Fibroblast of skin of back (primary cell): ENCODE results near the gene CNTNAP2.

Source experiments
- DNase-seq: peaks from one replicate; pipeline ENCODE4 v3.0.0-alpha.2; 2013

CNTNAP2 gene

DNA sequence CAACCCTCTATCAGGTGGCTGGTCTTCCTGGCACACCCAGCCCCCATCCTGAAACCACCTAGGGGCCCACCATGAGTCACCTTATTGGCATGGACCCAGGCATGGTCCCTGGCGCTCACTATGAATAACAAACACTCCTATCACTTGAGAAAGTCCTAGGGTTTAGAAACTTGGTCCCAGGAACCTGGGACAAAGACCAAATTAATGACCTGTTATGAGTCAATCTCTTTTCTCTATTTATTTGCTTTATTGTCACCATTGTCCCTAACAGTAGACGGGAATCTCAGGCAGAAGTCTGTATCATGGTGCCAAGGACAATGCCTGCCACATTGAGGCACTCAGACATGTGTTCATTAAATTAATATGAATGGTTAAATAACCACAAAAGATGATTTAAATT, 1874.3 kb downstream of the CNTNAP2 start:
- no peak for DNase-seq

- DNase-seq = no peak
Measured at GRCh38 chr7:147992698-147993097, 1876.1 kb downstream of the CNTNAP2 start.

- no peak for DNase-seq
Measured at GRCh38 chr7:147997636-147998035, 1881.0 kb downstream of the CNTNAP2 start.

GRCh38 chr7:147999962-148000361, 1883.4 kb downstream of the CNTNAP2 start:
- DNase-seq = no peak

- no peak for DNase-seq
Measured at GRCh38 chr7:148011753-148012152, 1895.2 kb downstream of the CNTNAP2 start.

DNA sequence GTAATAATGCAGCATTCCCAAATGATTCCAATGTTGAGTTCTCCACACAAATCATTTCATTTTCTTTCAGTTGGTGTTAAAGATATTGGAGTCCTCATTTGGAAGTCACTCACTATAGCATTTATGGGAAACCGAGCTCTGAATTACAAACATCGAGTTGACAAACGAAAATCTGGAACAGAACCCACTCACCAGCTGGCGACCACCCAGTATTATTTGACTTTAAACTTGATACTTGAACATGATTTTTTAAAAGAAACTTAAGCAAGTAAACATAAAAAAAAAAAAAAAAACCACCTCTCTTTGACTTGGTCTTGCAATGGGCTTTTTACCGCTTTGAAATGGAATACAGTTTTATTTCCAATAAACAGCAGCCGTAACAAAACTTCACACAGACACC, 1897.4 kb downstream of the CNTNAP2 start:
- DNase-seq = no peak

- DNase-seq = no peak
Measured at GRCh38 chr7:148014541-148014940, 1897.9 kb downstream of the CNTNAP2 start.

GRCh38 chr7:148017126-148017525, 1900.5 kb downstream of the CNTNAP2 start:
- DNase-seq = no peak

DNA sequence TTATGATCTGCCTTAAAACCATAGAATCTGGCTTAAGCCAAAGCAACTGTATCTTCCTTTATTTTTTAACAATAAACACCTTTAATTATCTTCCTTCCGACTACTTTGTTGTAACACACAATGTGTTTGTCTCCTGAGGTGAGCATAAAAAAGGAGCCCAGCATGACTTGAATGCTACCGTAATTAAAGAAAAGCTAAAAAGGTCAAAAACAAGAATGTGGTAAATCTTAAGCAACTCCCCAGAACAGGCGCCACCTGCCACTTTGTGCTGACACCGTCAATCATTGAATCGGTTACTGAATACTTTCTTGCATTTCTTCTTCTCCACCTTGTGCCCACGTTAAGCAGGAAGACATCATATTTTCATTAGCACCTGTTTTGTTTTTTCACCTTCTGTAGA, 1904.1 kb downstream of the CNTNAP2 start:
- DNase-seq = no peak

DNA sequence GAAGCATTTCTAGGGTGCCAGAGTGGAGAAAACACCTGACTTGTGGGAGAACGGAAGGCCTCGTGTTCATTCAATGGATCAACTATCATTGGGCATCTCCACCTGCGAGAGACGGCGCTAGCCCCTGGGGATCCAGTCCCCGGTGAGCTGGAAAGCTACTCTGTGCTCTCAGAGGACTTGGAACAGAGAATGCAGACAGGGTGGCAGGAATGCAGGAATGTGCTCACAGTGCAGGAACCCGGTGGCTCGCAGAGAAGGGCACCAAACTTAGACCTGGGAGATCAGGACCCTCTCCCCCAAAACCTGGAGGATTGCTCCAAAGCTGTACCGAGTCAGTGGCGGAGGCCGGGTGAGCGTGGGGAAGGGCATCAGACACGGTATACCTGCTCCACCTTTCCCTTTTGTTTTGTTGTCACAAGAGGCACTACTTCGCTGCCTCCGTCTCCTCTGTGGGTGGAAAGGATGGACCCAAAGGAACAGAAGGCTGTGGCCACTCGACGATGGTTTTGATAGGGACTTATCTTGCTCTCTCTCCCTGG, 1905.0 kb downstream of the CNTNAP2 start:
- DNase-seq = no peak

GRCh38 chr7:148022832-148023231, 1906.2 kb downstream of the CNTNAP2 start:
- no peak for DNase-seq

DNA sequence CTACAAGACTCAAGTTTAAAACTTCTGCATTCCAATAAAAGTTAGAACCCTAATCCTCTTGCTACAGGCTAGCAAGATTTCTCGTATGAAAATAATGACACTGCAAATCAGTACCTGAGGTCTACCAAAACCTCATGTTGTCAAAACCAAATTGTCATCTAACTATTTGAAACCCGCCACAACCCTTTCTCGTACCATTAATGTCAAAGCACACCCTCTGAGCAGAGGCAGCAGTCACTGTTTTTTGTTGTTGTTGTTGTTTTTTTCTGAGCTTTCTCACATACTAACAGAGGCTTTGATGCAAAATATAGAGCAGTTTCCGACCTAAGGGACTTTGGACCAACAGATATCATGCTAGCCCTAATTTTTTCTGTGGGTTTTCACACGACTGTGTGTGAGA, 1910.1 kb downstream of the CNTNAP2 start:
- DNase-seq = no peak

GRCh38 chr7:148028165-148028564, 1911.6 kb downstream of the CNTNAP2 start:
- DNase-seq = no peak

GRCh38 chr7:148031019-148031418, 1914.4 kb downstream of the CNTNAP2 start:
- no peak for DNase-seq

GRCh38 chr7:148031811-148032210, 1915.2 kb downstream of the CNTNAP2 start:
- DNase-seq = no peak

- DNase-seq = no peak
Measured at GRCh38 chr7:148035950-148036349, 1919.3 kb downstream of the CNTNAP2 start.

GRCh38 chr7:148037044-148037443, 1920.4 kb downstream of the CNTNAP2 start:
- no peak for DNase-seq

GRCh38 chr7:148041156-148041555, 1924.6 kb downstream of the CNTNAP2 start:
- DNase-seq = no peak

- DNase-seq = no peak
Measured at GRCh38 chr7:148042935-148043631, 1926.5 kb downstream of the CNTNAP2 start.

DNA sequence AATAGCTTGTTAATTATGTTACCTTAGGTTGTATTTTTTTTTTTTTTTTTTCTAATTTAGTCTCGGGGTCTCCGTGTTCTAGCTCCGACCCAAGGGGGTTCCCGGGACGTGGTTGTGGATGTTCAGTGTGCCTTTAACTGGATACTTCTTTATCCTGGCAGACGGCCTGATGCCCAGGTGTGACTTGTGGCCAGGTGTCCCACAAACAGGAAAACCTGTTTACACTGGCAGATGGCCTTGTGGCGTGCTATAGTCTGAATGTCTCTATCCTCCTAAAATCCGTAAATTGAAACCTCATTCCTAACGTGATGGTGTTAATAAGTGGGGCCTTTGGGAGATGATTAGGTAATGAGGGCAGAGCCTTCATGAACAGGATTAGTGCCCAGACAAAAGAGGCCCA, 1927.6 kb downstream of the CNTNAP2 start:
- no peak for DNase-seq

DNA sequence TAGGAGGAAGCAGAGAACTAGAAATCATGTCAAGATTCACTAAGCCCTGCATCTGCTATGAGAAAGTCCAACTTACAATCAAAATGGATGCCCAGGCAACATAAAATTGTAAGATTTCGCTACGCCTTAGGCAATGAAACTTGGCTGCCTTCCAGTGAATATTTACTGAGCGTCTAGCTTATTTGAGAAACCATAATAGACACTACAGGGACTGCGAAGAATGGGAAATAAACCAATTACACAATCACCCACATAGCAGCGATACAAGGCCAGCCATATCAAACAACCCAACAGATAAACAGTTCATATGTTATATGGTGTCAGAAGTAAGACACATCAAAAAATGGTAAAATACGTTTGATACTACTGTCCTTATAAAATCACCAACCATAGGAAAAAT, 1928.9 kb downstream of the CNTNAP2 start:
- DNase-seq = no peak

DNA sequence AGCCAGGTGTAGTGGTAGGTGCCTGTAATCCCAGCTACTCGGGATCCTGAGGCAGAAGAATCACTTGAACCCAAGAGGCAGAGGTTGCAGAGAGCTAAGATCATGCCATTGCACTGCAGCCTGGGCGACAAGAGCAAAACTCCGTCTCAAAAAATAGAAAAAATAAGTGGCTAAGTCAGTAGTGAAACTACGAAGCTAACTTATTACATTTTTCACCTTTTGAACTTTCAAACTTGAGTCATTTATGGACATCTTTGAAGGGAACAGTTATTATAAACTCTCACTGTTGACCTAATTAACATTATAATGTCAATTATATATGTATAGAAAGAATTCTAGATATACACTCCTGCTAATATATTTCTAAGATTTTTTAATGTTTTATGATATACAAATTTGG, 1932.5 kb downstream of the CNTNAP2 start:
- no peak for DNase-seq

GRCh38 chr7:148050492-148051158, 1934.0 kb downstream of the CNTNAP2 start:
- no peak for DNase-seq

GRCh38 chr7:148056406-148056805, 1939.8 kb downstream of the CNTNAP2 start:
- DNase-seq = no peak
